Gastrocnemius medialis (tissue), 4 donors: ENCODE results near the gene ZNF747.

Source experiments
- POLR2A ChIP-seq, 2 donors: fragments of 450-650 bp; IDR thresholded peaks; one replicate each; pipeline ENCODE4 v1.6.1; 2017; ENCODE audit warnings: antibody characterized with exemption in 2 of 2, mild to moderate bottlenecking in 2 of 2, moderate library complexity in 2 of 2
- TF ChIP-seq, protein P1 (sequence below), 5 experiments: fragments of 450-650 bp in 3 of 5; fragments of 200-600 bp in 2 of 5; sonication (generic) in 2 of 5; IDR thresholded peaks in 4 of 5; conservative IDR thresholded peaks in 1 of 5; 1 replicate in 4 of 5; 2 replicates in 1 of 5; pipeline ENCODE4 v1.5.1; 2016 to 2019; ENCODE audit warnings: antibody characterized with exemption in 5 of 5, mild to moderate bottlenecking in 3 of 5, moderate library complexity in 3 of 5

DNA sequence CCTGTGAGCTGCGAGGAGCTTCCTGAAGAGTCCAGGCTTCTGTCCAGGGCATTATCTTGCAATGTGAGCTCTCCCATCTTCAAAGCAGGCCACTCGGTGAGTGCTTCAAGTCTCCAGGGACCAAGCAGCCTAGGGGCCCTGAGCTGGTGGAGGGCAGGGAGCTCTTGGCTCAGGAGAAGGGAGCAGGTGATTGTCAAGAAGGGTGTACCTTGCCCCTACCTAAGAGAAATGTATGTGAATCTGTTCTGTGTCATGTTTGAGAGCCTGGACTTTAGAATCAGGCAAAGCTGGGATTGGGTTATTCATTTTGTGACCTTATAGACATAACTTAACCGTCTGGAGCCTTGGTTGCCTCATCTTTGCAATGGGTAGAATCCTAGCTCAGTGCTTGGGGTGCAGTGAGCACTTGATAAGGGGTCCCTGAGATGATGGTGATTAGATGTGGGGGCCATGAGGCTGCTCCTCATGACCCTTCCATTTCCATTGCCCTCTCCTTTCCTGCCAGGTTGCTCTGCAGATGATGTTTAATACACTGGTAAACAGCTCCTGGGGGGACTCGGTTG is 24.2 kb downstream of the ZNF747 start:
- TF ChIP-seq, protein P1, sequence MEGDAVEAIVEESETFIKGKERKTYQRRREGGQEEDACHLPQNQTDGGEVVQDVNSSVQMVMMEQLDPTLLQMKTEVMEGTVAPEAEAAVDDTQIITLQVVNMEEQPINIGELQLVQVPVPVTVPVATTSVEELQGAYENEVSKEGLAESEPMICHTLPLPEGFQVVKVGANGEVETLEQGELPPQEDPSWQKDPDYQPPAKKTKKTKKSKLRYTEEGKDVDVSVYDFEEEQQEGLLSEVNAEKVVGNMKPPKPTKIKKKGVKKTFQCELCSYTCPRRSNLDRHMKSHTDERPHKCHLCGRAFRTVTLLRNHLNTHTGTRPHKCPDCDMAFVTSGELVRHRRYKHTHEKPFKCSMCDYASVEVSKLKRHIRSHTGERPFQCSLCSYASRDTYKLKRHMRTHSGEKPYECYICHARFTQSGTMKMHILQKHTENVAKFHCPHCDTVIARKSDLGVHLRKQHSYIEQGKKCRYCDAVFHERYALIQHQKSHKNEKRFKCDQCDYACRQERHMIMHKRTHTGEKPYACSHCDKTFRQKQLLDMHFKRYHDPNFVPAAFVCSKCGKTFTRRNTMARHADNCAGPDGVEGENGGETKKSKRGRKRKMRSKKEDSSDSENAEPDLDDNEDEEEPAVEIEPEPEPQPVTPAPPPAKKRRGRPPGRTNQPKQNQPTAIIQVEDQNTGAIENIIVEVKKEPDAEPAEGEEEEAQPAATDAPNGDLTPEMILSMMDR (IDR thresholded peaks at IDR 0.05 in 4 of 5, conservative IDR thresholded peaks at IDR 0.05 in 1 of 5) = no peak
- TF ChIP-seq POLR2A (IDR thresholded peaks at IDR 0.05) = no peak
